Measurements from ENCODE around the gene TPBGL.

Gene TPBGL

DNA sequence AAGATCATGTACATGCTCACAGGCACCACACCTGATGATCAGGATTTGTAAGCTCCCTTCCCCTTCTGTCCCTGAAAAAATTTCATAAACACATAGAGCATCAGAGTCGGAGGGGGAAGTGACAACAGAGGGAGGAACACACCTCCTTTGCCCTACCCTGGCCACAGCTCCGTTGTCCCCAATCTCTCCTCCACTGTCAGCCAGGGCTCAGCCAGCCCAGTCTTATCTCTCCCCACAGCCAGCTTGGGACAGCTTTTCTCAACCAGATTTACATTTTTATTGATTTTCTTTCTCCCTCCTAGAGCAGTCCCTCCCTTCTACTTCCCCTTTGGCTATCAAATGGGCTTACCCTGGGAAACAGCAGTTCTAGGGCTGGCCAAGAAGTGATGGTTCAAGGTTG lies 32.1 kb upstream of the TPBGL start:
- H3K4me1 ChIP-seq (ENCODE audit: control insufficient read depth in 2 of 2, insufficient read depth in 2 of 2, low read length in 2 of 2): peaks cover 0 to 4% of the 10 kb centered on the region in 2 donors
- no peak overlapping the region for H3K9ac ChIP-seq (ENCODE audit: low read depth in 1 of 2, low read length in 2 of 2)
- no peaks in the 10 kb centered on the region for H3K36me3 ChIP-seq (ENCODE audit: control insufficient read depth in 2 of 2, insufficient read depth in 2 of 2, low read length in 2 of 2)
- no peak overlapping the region for H3K27ac ChIP-seq (ENCODE audit: low read depth in 2 of 2, low read length in 2 of 2)
- no peaks in the 10 kb centered on the region for H3K9me3 ChIP-seq (ENCODE audit: control insufficient read depth in 2 of 2, low read length in 2 of 2)
- no peaks in the 10 kb centered on the region for H3K27me3 ChIP-seq (ENCODE audit: control insufficient read depth in 2 of 2, insufficient read depth in 2 of 2, low read length in 2 of 2)
- H3K4me3 ChIP-seq (ENCODE audit: low read length in 2 of 2): no peak overlapping the region

DNA sequence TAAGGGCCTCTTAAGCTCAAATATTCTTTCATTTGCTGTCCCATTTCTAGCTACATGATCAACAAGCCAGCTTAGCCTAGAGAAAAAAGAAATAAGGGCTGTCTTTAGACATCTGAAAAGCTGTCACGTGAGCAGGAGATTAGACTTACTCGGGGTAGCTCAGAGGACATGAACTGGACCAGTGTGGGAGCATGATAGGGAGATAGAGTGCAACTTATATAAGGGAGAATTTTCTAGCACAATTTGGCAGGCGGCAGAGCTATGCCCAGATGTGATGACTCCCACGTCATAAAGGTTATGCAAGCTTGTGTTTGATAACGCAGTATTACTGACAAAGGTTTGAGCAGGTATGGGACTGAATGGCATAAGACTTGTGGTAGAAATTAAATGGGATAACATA lies 28.2 kb upstream of the TPBGL start:
- Histone ChIP-seq H3K9ac (ENCODE audit: low read depth in 1 of 2, low read length in 2 of 2) (no peak overlapping the region), H3K4me3 (ENCODE audit: low read length in 2 of 2) (no peak overlapping the region), H3K4me1 (ENCODE audit: control insufficient read depth in 2 of 2, insufficient read depth in 2 of 2, low read length in 2 of 2) (no peaks in the 10 kb centered on the region), H3K27me3 (ENCODE audit: control insufficient read depth in 2 of 2, insufficient read depth in 2 of 2, low read length in 2 of 2) (peaks cover 0 to 3% of the 10 kb centered on the region in 2 donors), H3K9me3 (ENCODE audit: control insufficient read depth in 2 of 2, low read length in 2 of 2) (no peaks in the 10 kb centered on the region), H3K27ac (ENCODE audit: low read depth in 2 of 2, low read length in 2 of 2) (no peak overlapping the region), H3K36me3 (ENCODE audit: control insufficient read depth in 2 of 2, insufficient read depth in 2 of 2, low read length in 2 of 2) (no peaks in the 10 kb centered on the region)

DNA sequence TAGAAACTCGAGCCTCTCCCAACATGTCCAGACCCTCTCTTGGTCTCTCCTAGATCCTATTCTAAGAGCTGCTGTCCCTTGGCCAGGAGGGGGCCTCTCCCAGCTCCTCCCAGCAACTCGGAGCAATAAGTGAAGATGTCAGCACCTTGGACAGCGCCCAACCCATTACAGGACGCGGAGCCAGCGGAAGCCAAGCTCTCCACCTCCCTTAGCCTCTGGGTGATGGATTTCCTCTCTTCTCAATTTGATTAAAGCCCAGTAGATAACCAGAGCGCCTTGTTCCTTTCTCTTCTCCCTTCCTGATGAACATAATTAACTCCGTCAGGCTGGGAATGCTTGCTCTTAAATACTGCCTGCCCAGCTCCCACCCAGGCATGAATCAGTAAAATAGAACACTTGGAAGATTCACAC lies 26.2 kb upstream of the TPBGL start:
- Histone ChIP-seq H3K4me1 (ENCODE audit: control insufficient read depth in 2 of 2, insufficient read depth in 2 of 2, low read length in 2 of 2) (no peaks in the 10 kb centered on the region), H3K9me3 (ENCODE audit: control insufficient read depth in 2 of 2, low read length in 2 of 2) (no peaks in the 10 kb centered on the region), H3K36me3 (ENCODE audit: control insufficient read depth in 2 of 2, insufficient read depth in 2 of 2, low read length in 2 of 2) (no peaks in the 10 kb centered on the region), H3K27ac (ENCODE audit: low read depth in 2 of 2, low read length in 2 of 2) (no peak overlapping the region), H3K4me3 (ENCODE audit: low read length in 2 of 2) (no peak overlapping the region), H3K27me3 (ENCODE audit: control insufficient read depth in 2 of 2, insufficient read depth in 2 of 2, low read length in 2 of 2) (peaks cover 0 to 4% of the 10 kb centered on the region in 2 donors), H3K9ac (ENCODE audit: low read depth in 1 of 2, low read length in 2 of 2) (no peak overlapping the region)

DNA sequence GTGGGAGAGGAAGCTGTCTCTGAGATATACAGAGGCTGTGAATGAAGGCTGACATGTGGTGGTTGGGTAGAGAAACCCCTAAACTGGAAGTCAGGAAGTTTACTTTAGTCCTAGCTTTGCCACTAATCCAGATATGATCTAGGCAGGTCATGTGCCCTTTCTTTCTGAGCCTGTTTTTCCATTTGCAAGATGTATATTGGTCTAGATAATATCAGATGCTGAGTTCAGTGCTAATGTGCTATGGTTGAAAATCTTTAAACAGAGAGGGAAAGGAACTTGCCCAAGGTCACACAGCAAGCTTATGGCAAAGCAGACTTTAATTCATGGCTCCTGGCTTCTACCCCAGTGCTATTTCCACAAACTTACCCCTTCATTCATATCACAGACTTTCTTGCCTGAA lies 25.7 kb upstream of the TPBGL start:
- Histone ChIP-seq H3K4me3 (ENCODE audit: low read length in 2 of 2) (no peak overlapping the region), H3K4me1 (ENCODE audit: control insufficient read depth in 2 of 2, insufficient read depth in 2 of 2, low read length in 2 of 2) (no peaks in the 10 kb centered on the region), H3K9me3 (ENCODE audit: control insufficient read depth in 2 of 2, low read length in 2 of 2) (no peaks in the 10 kb centered on the region), H3K9ac (ENCODE audit: low read depth in 1 of 2, low read length in 2 of 2) (no peak overlapping the region), H3K27me3 (ENCODE audit: control insufficient read depth in 2 of 2, insufficient read depth in 2 of 2, low read length in 2 of 2) (peaks cover 0 to 4% of the 10 kb centered on the region in 2 donors), H3K27ac (ENCODE audit: low read depth in 2 of 2, low read length in 2 of 2) (no peak overlapping the region), H3K36me3 (ENCODE audit: control insufficient read depth in 2 of 2, insufficient read depth in 2 of 2, low read length in 2 of 2) (no peaks in the 10 kb centered on the region)

DNA sequence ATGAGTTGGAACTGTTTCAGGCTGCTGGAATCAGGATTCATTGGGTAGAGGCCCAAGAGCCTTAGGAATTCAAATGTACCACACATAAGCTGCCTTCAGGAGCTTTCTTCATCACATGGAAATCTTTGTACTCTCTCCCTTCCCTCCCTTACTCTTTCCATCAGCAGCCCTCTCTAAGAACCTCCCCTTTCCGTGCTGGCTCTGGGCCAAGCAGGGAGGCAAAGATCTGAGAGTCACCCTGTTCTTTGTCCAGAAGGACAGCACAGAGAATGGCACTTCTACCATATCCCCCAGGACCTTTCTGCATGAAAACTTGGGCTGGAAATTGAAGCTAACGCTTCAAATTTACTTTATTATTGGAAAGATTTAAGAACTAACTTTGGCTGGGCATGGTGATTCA lies 20.7 kb upstream of the TPBGL start:
- Histone ChIP-seq H3K4me3 (ENCODE audit: low read length in 2 of 2) (no peak overlapping the region), H3K36me3 (ENCODE audit: control insufficient read depth in 2 of 2, insufficient read depth in 2 of 2, low read length in 2 of 2) (no peaks in the 10 kb centered on the region), H3K9me3 (ENCODE audit: control insufficient read depth in 2 of 2, low read length in 2 of 2) (no peaks in the 10 kb centered on the region), H3K27ac (ENCODE audit: low read depth in 2 of 2, low read length in 2 of 2) (no peak overlapping the region), H3K9ac (ENCODE audit: low read depth in 1 of 2, low read length in 2 of 2) (no peak overlapping the region), H3K4me1 (ENCODE audit: control insufficient read depth in 2 of 2, insufficient read depth in 2 of 2, low read length in 2 of 2) (no peaks in the 10 kb centered on the region), H3K27me3 (ENCODE audit: control insufficient read depth in 2 of 2, insufficient read depth in 2 of 2, low read length in 2 of 2) (peaks cover 0 to 4% of the 10 kb centered on the region in 2 donors)

DNA sequence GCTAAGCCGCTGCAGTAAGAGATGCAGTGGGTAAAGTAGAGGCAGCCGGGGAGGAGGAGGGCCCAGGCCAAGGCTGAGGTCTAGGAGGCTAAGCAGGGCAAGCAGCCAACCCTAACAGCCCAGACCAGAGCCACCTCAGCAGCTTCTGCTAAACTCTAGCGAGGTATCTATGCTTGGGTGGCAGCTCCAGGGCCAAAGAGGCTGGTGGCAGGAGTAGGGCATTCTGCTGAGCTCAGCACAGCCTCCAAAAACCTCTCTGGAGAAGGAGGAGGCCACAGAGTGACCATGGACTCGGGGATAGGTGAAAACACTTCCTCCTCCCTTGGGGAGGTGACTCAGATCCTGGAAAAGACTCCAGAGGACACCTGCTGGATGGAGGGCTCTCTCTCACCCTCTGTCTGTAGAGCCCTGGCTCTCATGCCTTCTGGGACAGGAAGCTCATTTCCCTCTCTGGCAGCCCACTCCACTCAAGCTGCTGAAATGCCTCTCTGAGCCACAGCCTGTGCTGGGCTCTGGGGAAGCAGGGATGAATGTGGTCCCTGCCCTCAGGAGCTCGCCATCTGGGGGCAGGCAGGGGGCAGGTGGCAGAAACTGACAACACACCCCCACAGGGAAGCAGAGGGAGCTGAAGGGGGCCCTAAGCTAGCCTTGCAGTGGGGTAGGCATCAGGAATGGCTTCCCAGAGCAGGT lies 16.5 kb upstream of the TPBGL start:
- Histone ChIP-seq H3K9me3 (ENCODE audit: control insufficient read depth in 2 of 2, low read length in 2 of 2) (no peaks in the 10 kb centered on the region), H3K4me3 (ENCODE audit: low read length in 2 of 2) (no peak overlapping the region), H3K4me1 (ENCODE audit: control insufficient read depth in 2 of 2, insufficient read depth in 2 of 2, low read length in 2 of 2) (no peaks in the 10 kb centered on the region), H3K36me3 (ENCODE audit: control insufficient read depth in 2 of 2, insufficient read depth in 2 of 2, low read length in 2 of 2) (no peaks in the 10 kb centered on the region), H3K27me3 (ENCODE audit: control insufficient read depth in 2 of 2, insufficient read depth in 2 of 2, low read length in 2 of 2) (no peaks in the 10 kb centered on the region), H3K27ac (ENCODE audit: low read depth in 2 of 2, low read length in 2 of 2) (no peak overlapping the region), H3K9ac (ENCODE audit: low read depth in 1 of 2, low read length in 2 of 2) (no peak overlapping the region)

DNA sequence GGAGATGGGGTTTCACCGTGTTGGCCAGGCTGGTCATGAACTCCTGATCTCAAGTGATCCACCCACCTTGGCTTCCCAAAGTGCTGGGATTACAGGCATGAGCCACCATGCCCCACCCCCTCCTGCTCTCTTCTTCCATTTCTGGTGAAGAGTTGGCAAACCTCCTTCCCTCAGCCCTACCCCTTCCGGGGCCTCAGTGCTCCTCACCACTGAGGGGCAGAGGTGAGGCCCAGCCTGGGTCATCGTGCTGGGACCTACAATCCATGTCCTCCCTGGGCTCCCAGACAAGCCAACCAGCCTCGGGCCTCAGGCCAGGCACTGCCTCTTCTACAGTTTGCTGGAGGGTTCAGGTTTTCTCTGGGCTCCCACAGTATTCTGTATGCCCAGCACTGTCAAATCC lies 14.8 kb upstream of the TPBGL start:
- Histone ChIP-seq H3K4me1 (ENCODE audit: control insufficient read depth in 2 of 2, insufficient read depth in 2 of 2, low read length in 2 of 2) (no peaks in the 10 kb centered on the region), H3K4me3 (ENCODE audit: low read length in 2 of 2) (no peak overlapping the region), H3K9ac (ENCODE audit: low read depth in 1 of 2, low read length in 2 of 2) (no peak overlapping the region), H3K36me3 (ENCODE audit: control insufficient read depth in 2 of 2, insufficient read depth in 2 of 2, low read length in 2 of 2) (no peaks in the 10 kb centered on the region), H3K27me3 (ENCODE audit: control insufficient read depth in 2 of 2, insufficient read depth in 2 of 2, low read length in 2 of 2) (no peaks in the 10 kb centered on the region), H3K9me3 (ENCODE audit: control insufficient read depth in 2 of 2, low read length in 2 of 2) (no peaks in the 10 kb centered on the region), H3K27ac (ENCODE audit: low read depth in 2 of 2, low read length in 2 of 2) (no peak overlapping the region)

DNA sequence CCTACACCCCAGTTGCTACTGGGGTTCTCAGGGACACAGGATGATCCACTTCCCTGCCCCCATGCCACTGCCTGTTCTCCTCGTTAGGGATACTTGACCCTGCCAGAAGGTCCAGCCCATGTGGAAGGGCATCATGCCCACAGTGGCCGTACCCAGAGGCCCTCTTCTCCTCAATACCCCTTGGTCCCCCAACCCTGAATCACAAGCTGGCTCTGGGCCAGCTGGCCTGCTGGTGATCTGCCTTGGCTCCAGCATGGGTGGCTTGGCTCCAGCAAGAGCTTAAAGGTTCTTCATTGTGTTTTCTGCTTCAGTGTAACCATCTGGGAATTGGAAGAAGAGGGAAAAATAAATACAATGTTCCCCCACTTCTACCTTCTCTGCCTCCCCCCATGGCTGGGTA lies 11.1 kb upstream of the TPBGL start:
- H3K9ac ChIP-seq (ENCODE audit: low read depth in 1 of 2, low read length in 2 of 2): no peak overlapping the region

DNA sequence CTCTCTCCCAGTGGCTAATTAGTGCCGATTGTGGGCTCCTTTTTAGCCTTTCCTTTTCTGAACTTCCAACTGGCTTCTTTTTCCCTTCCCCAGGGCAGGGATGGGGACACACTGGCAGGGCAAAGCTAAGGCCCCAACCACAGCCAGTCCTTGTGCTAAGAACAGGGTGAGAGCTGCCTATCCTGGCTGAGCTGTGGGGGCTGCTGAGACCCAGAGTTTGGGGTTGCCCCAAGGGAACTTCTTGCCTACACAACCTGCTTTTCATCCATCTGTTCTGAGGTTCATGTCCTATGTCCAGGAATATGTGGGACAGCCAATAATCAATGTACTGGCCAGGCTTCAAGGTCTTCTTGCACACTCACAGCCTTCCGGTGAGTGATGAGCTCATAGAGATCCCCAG lies 10.0 kb upstream of the TPBGL start:
- Histone ChIP-seq H3K9ac (ENCODE audit: low read depth in 1 of 2, low read length in 2 of 2) (no peak overlapping the region), H3K27ac (ENCODE audit: low read depth in 2 of 2, low read length in 2 of 2) (no peak overlapping the region), H3K36me3 (ENCODE audit: control insufficient read depth in 2 of 2, insufficient read depth in 2 of 2, low read length in 2 of 2) (no peaks in the 10 kb centered on the region), H3K4me3 (ENCODE audit: low read length in 2 of 2) (no peak overlapping the region), H3K4me1 (ENCODE audit: control insufficient read depth in 2 of 2, insufficient read depth in 2 of 2, low read length in 2 of 2) (no peaks in the 10 kb centered on the region), H3K27me3 (ENCODE audit: control insufficient read depth in 2 of 2, insufficient read depth in 2 of 2, low read length in 2 of 2) (no peaks in the 10 kb centered on the region), H3K9me3 (ENCODE audit: control insufficient read depth in 2 of 2, low read length in 2 of 2) (no peaks in the 10 kb centered on the region)

More for the DNA sequence above, 11.1 kb upstream of the TPBGL start:
- Histone ChIP-seq H3K4me3 (ENCODE audit: low read length in 2 of 2) (no peak overlapping the region), H3K27me3 (ENCODE audit: control insufficient read depth in 2 of 2, insufficient read depth in 2 of 2, low read length in 2 of 2) (no peaks in the 10 kb centered on the region), H3K4me1 (ENCODE audit: control insufficient read depth in 2 of 2, insufficient read depth in 2 of 2, low read length in 2 of 2) (no peaks in the 10 kb centered on the region), H3K27ac (ENCODE audit: low read depth in 2 of 2, low read length in 2 of 2) (no peak overlapping the region), H3K36me3 (ENCODE audit: control insufficient read depth in 2 of 2, insufficient read depth in 2 of 2, low read length in 2 of 2) (no peaks in the 10 kb centered on the region), H3K9me3 (ENCODE audit: control insufficient read depth in 2 of 2, low read length in 2 of 2) (no peaks in the 10 kb centered on the region)

DNA sequence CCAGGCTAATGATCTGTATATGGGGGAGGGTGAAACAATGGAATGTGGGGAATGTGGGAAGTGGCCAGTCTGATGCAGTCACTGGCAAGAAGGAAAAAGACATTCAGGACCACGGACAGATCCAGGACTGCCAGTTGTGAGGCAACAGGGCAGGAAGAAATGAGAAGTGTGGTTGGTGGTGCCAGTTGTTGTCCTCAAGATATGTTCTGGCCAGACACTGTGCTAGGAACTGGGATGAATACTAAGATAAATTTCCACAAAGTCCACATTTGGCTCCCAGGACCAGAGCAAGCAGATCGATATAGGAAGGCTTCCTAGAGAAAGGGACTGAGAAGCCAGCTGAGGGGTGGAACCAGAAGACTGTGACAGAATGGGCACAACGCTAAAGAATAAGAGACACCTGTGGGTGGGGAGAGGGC lies 6.8 kb upstream of the TPBGL start:
- H3K4me1 ChIP-seq (ENCODE audit: control insufficient read depth in 2 of 2, insufficient read depth in 2 of 2, low read length in 2 of 2): no peaks in the 10 kb centered on the region
- no peak overlapping the region for H3K9ac ChIP-seq (ENCODE audit: low read depth in 1 of 2, low read length in 2 of 2)
- H3K27ac ChIP-seq (ENCODE audit: low read depth in 2 of 2, low read length in 2 of 2): no peak overlapping the region
- H3K36me3 ChIP-seq (ENCODE audit: control insufficient read depth in 2 of 2, insufficient read depth in 2 of 2, low read length in 2 of 2): no peaks in the 10 kb centered on the region
- no peak overlapping the region for H3K4me3 ChIP-seq (ENCODE audit: low read length in 2 of 2)
- H3K27me3 ChIP-seq (ENCODE audit: control insufficient read depth in 2 of 2, insufficient read depth in 2 of 2, low read length in 2 of 2): peaks cover 0 to under 1% of the 10 kb centered on the region in 2 donors
- no peaks in the 10 kb centered on the region for H3K9me3 ChIP-seq (ENCODE audit: control insufficient read depth in 2 of 2, low read length in 2 of 2)

All from mucosa of rectum (tissue), 2 donors.